ENCODE data around the gene LMLN.
"Not testable (repeated sequence)": the region's sequence is repeated elsewhere in the genome, so short reads cannot be mapped to it uniquely, and the experiment has no call there.

Gene LMLN

GRCh38 chr3:197926418-197926817 lies 33.6 kb upstream of the LMLN start:
- no peak for TF ChIP-seq EZH2phosphoT487 (IDR thresholded peaks at IDR 0.05; ENCODE audit: borderline replicate concordance)
- TF ChIP-seq, protein P1, sequence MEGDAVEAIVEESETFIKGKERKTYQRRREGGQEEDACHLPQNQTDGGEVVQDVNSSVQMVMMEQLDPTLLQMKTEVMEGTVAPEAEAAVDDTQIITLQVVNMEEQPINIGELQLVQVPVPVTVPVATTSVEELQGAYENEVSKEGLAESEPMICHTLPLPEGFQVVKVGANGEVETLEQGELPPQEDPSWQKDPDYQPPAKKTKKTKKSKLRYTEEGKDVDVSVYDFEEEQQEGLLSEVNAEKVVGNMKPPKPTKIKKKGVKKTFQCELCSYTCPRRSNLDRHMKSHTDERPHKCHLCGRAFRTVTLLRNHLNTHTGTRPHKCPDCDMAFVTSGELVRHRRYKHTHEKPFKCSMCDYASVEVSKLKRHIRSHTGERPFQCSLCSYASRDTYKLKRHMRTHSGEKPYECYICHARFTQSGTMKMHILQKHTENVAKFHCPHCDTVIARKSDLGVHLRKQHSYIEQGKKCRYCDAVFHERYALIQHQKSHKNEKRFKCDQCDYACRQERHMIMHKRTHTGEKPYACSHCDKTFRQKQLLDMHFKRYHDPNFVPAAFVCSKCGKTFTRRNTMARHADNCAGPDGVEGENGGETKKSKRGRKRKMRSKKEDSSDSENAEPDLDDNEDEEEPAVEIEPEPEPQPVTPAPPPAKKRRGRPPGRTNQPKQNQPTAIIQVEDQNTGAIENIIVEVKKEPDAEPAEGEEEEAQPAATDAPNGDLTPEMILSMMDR (conservative IDR thresholded peaks at IDR 0.05; ENCODE audit: low read length): peak; percentile 68
- Histone ChIP-seq H3F3A (ENCODE audit: low read depth) (no peaks in the 10 kb centered on the region), H3K9me2 (replicated peaks; ENCODE audit: low read depth, low read length) (no peaks in the 10 kb centered on the region), H3K79me2 (ENCODE audit: insufficient read depth, low read length) (no peaks in the 10 kb centered on the region), H3K36me3 (ENCODE audit: insufficient read depth, low read length) (no peaks in the 10 kb centered on the region), H3K9me3 (ENCODE audit: insufficient read depth, low read depth, low read length) (no peaks in the 10 kb centered on the region), H2AFZ (ENCODE audit: low read length) (no peak overlapping the region), H3K9ac (ENCODE audit: low read depth, low read length, poor library complexity, severe bottlenecking) (no peak overlapping the region), H4K20me1 (ENCODE audit: insufficient read depth, low read length, poor library complexity, severe bottlenecking) (no peaks in the 10 kb centered on the region), H3K27me3 (ENCODE audit: insufficient read depth, low read length, poor library complexity, severe bottlenecking) (no peaks in the 10 kb centered on the region), H3K4me3 (ENCODE audit: low read length, poor library complexity, severe bottlenecking) (no peak overlapping the region), H3K4me1 (ENCODE audit: insufficient read depth, low read length, poor library complexity, severe bottlenecking) (no peaks in the 10 kb centered on the region), H3K4me2 (ENCODE audit: low read depth, low read length, poor library complexity, severe bottlenecking) (no peak overlapping the region)

GRCh38 chr3:197927578-197927977 lies 32.4 kb upstream of the LMLN start:
- H4K20me1 ChIP-seq (ENCODE audit: insufficient read depth, low read length, poor library complexity, severe bottlenecking); H3K79me2 ChIP-seq (ENCODE audit: insufficient read depth, low read length); H3K9me3 ChIP-seq (ENCODE audit: insufficient read depth, low read depth, low read length); H3K27me3 ChIP-seq (ENCODE audit: insufficient read depth, low read length, poor library complexity, severe bottlenecking); H3K9ac ChIP-seq (ENCODE audit: low read depth, low read length, poor library complexity, severe bottlenecking); H3K4me1 ChIP-seq (ENCODE audit: insufficient read depth, low read length, poor library complexity, severe bottlenecking); H3K9me2 ChIP-seq (replicated peaks; ENCODE audit: low read depth, low read length); H3K36me3 ChIP-seq (ENCODE audit: insufficient read depth, low read length); H3K4me2 ChIP-seq (ENCODE audit: low read depth, low read length, poor library complexity, severe bottlenecking); H3F3A ChIP-seq (ENCODE audit: low read depth); H2AFZ ChIP-seq (ENCODE audit: low read length); H3K4me3 ChIP-seq (ENCODE audit: low read length, poor library complexity, severe bottlenecking): not testable (repeated sequence)

- no peak overlapping the region for H3K4me2 ChIP-seq (ENCODE audit: low read depth, low read length, poor library complexity, severe bottlenecking)
These were observed 23.1 kb upstream of the LMLN start for GRCh38 chr3:197936819-197937384.

More at GRCh38 chr3:197936819-197937384, 23.1 kb upstream of the LMLN start:
- Histone ChIP-seq H3K36me3 (ENCODE audit: insufficient read depth, low read length) (no peaks in the 10 kb centered on the region), H3K79me2 (ENCODE audit: insufficient read depth, low read length) (no peaks in the 10 kb centered on the region), H3K9me3 (ENCODE audit: insufficient read depth, low read depth, low read length) (no peaks in the 10 kb centered on the region), H2AFZ (ENCODE audit: low read length) (no peak overlapping the region), H4K20me1 (ENCODE audit: insufficient read depth, low read length, poor library complexity, severe bottlenecking) (no peaks in the 10 kb centered on the region), H3K4me1 (ENCODE audit: insufficient read depth, low read length, poor library complexity, severe bottlenecking) (peaks cover 5% of the 10 kb centered on the region), H3K9ac (ENCODE audit: low read depth, low read length, poor library complexity, severe bottlenecking) (no peak overlapping the region), H3K4me3 (ENCODE audit: low read length, poor library complexity, severe bottlenecking) (no peak overlapping the region), H3K27me3 (ENCODE audit: insufficient read depth, low read length, poor library complexity, severe bottlenecking) (no peaks in the 10 kb centered on the region), H3K9me2 (replicated peaks; ENCODE audit: low read depth, low read length) (no peaks in the 10 kb centered on the region), H3F3A (ENCODE audit: low read depth) (no peaks in the 10 kb centered on the region)
- no peak for TF ChIP-seq EZH2phosphoT487 (IDR thresholded peaks at IDR 0.05; ENCODE audit: borderline replicate concordance)
- TF ChIP-seq, protein P1 (conservative IDR thresholded peaks at IDR 0.05; ENCODE audit: low read length): no peak
